HG02885 (cell line): ENCODE data around the gene ALDH6A1.
"Not testable (repeated sequence)": the region's sequence is repeated elsewhere in the genome, so short reads cannot be mapped to it uniquely, and the experiment has no call there.

ENCODE experiments used
- ATAC-seq: cut with Tn5 transposase; IDR thresholded peaks from one replicate; pipeline ENCODE4 v1.9.1; 2021; ENCODE audit warnings: mild to moderate bottlenecking; ENCODE audit not compliant: unreplicated experiment, poor library complexity

The ALDH6A1 gene

DNA sequence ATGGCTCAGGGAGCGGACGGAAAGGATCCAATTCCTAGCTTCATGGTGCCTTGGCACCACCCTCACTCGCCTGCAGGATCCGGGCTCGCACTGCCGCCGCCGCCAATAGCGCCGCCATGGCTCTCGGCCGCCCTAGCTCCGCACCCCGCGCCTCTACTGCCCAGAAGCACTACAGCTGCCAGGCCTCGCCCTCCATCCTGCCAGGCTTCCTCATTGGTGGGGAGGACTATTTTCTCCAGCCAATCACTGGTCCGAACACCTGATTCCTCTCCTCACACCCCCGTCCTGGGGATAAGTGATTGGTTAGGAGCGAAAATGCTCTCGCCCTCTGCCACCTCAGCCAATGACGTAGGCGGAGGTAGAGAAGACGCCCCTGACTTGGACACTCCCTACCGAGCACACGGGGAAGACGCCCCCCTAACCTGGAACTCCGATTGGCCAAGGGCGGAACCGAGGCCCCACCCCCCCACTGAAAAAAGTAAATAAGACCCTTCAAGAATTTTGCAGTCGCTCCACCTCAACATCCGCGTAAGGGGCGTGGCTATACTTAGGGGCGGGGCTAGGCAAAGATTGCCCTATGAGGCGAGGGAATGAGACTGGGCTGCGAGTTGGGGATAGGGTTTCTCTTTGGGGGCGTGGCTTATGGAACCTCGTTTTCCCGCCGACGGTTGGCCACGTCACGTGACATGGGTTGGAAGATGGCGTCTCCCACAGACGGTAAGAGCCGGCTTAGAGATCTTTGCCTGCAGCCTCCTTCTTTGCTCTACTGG, at the start of gene ALDH6A1, which contains the start of gene LIN52:
ALDH6A1 (minus strand) TSS at position 177 of the 770 bp plus-strand sequence; CDS start at position 118, 59 bp downstream.
LIN52 (plus strand) TSS at position 680 of the 770 bp plus-strand sequence; CDS start at position 699, 19 bp downstream.
- ATAC-seq: peak; percentile 91

GRCh38 chr14:74127634-74128033, 43.4 kb upstream of the ALDH6A1 start:
- no peak for ATAC-seq

- ATAC-seq: no peak
Measured at GRCh38 chr14:74126315-74127013, 42.2 kb upstream of the ALDH6A1 start.

DNA sequence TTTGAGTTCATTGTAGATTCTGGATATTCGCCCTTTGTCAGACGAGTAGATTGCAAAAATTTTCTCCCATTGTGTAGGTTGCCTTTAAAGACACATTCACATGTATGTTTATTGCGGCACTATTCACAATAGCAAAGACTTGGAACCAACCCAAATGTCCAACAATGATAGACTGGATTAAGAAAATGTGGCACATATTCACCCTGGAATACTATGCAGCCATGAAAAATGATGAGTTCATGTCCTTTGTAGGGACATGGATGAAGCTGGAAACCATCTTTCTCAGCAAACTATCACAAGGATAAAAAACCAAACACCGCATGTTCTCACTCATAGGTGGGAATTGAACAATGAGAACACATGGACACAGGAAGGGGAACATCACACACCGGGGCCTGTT, 41.2 kb upstream of the ALDH6A1 start:
- not testable (repeated sequence) for ATAC-seq

DNA sequence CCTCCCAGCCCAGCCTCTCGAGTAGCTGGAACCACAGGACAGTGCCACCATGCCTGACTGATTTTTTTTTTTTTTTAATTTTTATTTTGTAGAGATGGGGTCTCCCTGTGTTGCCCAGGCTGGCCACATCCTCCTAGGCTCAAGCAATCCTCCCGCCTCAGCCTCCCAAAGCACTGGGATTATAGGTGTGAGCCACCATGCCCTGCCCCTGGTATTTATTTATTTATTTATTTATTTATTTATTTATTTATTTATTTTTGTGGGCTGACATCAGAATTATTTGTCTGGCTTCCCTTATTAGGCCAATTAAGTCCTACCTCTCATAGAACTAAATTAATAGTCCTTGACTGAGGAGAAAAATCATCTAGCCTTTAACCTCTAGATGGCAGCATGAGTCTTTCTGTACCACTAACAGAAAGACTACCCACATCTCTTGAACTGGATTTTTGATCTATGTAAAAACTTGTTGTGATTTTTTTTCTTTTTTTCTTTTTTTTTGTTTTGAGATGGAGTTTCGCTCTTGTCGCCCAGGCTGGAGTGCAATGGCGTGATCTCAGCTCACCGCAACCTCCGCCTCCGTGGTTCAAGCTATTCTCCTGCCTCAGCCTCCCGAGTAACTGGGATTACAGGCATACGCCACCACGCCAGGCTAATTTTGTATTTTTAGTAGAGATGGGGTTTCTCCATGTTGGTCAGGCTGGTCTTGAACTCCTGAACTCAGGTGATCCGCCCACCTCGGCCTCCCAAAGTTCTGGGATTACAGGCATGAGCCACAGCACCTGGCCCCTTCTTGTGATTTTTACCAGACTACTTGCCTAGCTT, 27.4 kb upstream of the ALDH6A1 start:
- not testable (repeated sequence) for ATAC-seq

GRCh38 chr14:74109369-74109768, 25.1 kb upstream of the ALDH6A1 start:
- ATAC-seq: no peak

DNA sequence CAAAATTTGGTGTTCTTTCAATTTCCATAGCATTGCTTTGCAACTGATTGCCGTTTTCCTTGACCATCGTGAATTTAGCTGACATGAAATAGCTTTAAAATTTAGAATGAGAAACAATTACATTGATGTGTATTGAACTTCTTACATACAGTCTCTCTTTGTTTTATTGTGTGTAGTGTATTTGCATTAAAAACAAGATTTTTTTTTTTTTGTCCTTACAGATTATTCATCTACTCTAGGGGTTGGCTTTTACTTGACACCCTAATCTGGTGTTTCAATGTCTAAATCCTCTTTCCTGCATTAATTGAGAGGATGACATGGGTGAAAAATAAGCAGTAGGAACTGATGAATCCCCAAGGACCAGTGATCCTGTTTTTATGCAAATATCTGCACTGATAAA, 21.1 kb upstream of the ALDH6A1 start:
- no peak for ATAC-seq

DNA sequence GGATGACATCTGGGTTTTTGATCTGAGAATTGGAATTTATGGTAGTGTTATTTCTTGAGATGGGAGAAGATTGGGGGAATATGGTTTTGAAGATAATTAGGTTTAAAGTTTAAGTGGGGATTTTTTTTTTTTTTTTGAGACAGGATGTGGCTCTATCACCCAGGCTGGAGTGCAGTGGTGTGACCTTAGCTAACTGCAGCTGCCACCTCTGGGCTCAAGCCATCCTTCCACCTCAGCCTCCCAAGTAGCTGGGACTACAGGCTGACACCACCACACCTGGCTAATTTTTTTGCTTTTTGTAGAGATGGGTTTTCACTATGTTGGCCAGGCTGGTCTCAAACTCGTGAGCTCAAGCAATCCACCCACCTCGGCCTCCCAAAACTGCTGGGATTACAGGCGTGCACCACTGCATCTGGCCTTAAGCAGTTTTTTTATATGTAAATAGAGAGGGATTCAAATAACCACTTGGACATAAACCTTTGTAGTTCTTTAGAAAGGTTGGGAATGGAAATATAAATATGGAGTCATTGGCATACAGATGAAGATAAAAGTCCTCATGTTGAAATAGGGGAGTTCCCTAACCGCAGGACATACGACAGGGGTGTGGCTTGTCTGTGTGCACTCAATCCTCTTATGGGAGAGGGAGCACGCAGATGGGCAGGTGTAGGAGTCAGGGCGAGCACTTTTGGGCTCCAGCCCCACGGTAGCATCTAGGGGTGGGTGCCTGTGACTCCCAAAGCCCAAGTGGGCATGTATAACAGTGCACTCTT, 5.2 kb upstream of the ALDH6A1 start:
- ATAC-seq: no peak

DNA sequence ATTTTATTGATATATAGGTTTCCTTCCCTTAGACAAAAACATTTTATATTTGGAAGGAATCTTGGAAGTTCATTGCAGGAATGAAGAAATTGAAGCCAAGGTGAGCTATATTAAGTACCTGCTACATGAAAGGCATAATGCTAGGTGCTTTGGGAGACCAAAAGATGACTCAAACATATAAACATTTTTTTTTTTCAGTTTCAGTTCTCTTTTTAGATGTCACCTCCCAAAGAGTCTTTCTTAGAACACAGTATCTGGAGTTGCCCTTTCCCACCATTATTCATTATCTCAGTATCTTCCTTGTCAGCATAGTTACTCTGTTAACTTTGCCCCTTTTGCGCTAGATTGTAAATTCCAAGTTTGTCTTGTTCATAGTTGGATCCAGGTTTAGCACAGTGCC, 1.6 kb upstream of the ALDH6A1 start:
- no peak for ATAC-seq

DNA sequence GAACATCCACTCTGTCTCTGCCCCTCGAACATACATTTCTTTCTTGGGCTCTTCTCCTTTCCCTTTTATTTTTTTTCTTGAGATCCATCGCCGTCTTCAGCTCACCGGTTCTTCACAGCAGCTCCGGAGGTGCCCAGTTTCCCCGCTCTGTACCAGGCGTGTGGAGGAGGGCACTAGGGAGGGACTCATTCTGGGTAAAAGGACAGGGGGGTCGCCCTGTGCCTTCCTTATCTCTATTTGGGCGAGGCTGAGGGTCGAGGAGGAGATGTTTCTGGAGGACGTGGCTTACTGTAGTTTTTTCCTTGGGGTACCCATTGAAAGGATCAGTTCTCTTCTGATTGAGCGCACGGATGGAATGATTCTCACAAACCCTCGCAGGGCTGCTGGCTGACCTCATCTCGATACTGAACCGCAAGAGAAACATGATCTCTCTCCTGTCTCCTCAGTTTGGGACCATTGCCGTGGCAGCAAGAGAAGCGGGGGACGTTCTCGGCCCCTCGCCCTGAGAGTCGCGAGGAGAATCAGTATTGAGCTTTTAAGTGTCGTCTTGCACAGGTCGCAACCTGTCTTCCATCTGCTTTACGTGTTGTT, 889 bp upstream of the ALDH6A1 start:
- ATAC-seq: no peak

- no peak for ATAC-seq
Measured at GRCh38 chr14:74083784-74084276, 423 bp downstream of the ALDH6A1 start.

GRCh38 chr14:74083161-74083560, 1.1 kb downstream of the ALDH6A1 start:
- no peak for ATAC-seq

- ATAC-seq: no peak
Measured at GRCh38 chr14:74081491-74081890, 2.8 kb downstream of the ALDH6A1 start.

DNA sequence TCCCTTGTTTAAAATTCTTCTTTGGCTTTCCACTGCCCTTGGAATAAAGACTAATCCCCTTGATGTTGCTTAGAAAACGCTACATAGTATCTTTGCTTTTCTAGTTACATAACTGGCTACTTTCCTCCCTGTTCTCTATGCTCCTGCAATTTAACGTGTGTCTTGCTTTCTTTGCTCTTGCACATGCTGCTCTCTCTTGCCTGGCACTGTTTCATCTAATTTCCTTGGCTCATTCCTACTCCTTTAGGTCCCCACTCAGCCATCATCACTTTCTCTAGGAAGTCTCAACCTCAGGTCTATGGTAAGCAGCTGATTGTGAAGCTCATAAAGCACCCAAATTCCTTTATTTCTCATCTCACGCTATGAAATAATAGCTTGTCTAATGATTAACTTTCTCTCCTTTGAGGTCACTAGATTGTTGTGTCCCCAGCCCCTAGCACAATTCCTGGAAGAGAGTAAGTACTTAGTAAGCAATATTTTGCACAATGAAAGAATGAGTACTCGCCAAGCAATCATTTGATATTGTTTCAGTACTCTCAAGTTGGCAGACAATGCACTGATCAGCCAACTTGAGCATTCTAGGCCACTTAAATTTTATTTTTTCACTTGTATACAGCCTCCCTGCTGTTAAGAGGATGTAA, 3.3 kb downstream of the ALDH6A1 start:
- no peak for ATAC-seq

- no peak for ATAC-seq
Measured at GRCh38 chr14:74077401-74077800, 6.9 kb downstream of the ALDH6A1 start.

DNA sequence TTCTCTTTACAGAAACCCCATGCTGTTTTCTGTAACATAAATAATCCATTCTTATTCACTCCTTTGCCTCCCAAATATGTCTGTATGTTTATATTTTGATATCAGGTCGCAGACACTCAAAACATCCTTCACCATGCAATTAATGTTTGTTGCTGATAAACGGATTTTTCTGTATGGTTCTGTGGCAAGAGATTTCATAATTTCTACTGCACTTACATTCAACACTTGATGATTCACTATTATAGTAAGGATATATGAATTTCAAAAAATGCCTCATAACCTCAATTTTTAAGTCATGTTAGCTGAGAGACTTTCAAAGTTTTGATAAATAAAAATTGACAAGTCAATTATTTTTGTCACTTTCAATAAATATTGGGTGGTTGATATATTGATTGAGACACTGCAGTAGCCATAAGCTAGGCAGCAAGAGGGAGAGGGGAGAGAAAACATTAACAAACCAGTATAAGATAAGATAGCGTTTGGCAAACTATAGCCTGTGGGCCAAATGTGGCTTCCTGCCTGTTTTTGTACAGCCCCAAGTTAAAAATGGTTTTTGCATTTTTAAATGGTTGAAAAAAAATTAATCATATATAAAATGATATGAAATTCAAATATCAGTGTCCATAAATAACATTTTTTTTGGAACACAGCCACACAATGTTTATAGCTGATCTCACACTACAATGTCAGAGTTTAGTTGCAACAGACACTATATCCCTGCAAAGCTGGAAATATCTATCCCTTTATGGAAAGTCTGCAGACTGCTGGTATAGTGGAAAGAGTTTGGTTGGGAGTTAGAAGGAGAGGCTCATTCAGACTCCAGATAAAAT, 18.3 kb downstream of the ALDH6A1 start:
- no peak for ATAC-seq

DNA sequence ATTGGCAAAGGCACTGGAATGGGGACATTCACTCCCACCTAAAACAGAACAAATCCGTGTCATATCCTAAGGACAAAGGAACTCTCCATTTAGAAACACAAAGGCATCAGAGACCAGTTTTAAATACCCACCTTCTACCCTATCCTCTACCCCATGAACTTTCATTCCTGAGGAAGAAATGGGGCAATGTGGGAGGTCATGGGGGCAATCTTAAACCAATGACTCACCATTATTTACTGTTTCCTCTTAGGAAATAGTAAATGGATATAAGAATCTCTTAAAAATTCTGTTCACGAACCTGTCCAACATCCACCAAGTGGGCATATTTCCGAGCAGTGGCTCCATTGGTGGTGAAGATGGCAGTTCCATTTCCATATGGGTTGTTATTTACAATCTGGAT, 19.4 kb downstream of the ALDH6A1 start:
- ATAC-seq: no peak

DNA sequence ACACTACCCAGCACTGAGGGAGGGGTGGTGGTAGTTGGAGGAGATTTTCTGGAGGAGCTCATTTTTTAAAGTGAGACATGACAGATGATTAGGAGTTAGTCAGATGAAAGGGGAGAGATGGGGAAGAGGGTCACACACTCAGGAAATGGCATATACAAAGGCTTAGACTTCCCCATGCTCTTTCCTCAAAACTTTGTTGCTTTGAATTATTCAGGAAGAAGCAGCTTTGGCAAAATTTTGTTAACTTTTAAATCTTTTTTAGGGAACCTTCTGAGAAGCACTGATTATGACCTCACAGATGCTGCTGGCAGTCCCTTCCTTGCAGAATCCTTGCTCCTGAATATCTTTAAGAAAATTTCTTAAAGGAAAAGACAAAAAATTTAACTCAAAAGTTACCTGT, 19.8 kb downstream of the ALDH6A1 start:
- ATAC-seq: no peak
